ENCODE results near the gene AHR.

AHR gene

GRCh38 chr7:17305387-17306171 lies 7.1 kb downstream of the AHR start:
- no peak for DNase-seq

- no peak for DNase-seq
Measured at GRCh38 chr7:17307000-17307399, 8.5 kb downstream of the AHR start.

- DNase-seq, result no peak
Measured at GRCh38 chr7:17307558-17307957, 9.1 kb downstream of the AHR start.

GRCh38 chr7:17307969-17308648 lies 9.7 kb downstream of the AHR start:
- no peak for DNase-seq

GRCh38 chr7:17311194-17311593 lies 12.7 kb downstream of the AHR start:
- DNase-seq, result no peak

- DNase-seq, result no peak
Measured at GRCh38 chr7:17311952-17312351, 13.5 kb downstream of the AHR start.

DNA sequence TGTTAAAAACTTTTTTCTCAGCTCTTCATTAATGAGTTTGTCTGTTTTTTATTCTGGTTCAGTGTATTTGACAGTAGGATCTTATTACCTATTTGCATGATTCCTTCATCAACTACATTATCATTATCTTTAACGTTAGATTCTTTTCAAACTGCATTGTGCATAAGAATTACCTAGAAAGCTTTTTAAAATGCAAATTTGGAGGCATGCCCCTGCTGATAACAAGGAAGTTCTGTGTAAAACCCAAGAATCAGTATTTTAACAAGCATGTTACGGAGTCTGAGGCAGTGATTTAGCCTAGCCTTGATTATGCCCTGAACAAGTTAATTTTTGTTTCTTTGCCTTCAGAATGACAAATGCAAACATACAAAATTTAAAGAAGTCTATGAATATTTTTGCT lies 14.2 kb downstream of the AHR start:
- DNase-seq, result no peak

GRCh38 chr7:17313194-17313593 lies 14.7 kb downstream of the AHR start:
- DNase-seq, result no peak

GRCh38 chr7:17315974-17316373 lies 17.5 kb downstream of the AHR start:
- no peak for DNase-seq

DNA sequence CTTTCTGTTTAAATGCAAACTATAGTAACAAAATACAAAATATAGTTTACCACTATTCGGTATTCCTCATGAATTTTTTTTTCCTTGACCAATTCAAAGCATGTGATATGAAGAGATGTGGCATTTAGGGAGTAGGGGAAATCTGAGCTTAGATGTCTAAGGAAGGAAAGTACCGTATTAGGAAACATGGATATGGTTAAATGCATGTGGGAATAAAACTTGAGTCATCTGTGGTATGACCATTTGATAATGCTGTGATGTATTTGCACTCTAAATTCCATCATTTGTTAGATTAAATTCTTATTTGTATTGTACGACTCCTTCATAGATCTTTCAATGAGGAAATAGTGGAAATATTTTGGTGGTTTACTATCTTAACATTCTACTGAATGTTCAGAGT lies 19.7 kb downstream of the AHR start:
- no peak for DNase-seq

- no peak for DNase-seq
Measured at GRCh38 chr7:17319164-17320101, 21.0 kb downstream of the AHR start.

GRCh38 chr7:17320102-17320497 lies 21.6 kb downstream of the AHR start:
- DNase-seq, result no peak

DNA sequence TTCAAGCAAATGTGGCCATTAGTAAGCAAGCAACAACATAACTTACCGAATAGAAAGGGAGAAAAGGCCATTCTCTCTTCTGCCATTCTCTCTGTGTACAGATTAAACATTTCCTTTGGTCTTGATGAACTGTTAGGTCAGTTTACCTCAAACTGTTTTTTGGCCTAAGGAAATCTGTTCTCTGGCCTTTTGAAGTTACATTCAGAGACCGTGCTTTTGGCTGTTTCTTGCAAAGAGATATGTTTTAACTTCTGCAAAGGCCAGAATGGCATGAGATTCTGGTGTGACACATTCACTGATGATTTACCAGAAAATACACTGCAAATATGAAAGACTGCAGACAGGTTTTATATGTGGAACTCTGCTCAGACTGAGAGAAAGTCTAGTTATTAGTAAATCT lies 22.2 kb downstream of the AHR start:
- no peak for DNase-seq

DNA sequence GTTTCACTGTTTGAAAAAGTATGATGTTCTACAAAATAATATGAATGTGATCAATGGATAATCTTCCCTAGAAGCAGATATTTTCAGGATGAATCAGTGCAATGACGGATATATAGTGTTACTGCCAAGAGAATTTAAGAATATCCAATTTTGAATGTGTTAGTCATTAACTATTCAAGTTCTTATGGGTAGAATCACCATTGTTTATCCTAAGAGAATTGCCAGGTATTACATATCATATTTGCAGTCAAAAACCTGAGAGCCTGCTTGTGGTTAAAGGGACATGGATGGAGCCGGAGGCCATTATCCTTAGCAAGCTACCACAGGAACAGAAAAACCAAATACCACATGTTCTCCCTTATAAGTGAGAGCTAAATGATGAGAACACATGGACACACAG lies 26.9 kb downstream of the AHR start:
- no peak for DNase-seq

GRCh38 chr7:17326378-17326777 lies 27.9 kb downstream of the AHR start:
- no peak for DNase-seq

- no peak for DNase-seq
Measured at GRCh38 chr7:17328641-17329040, 30.2 kb downstream of the AHR start.

GRCh38 chr7:17329440-17329839 lies 31.0 kb downstream of the AHR start:
- no peak for DNase-seq

GRCh38 chr7:17331891-17332501 lies 33.5 kb downstream of the AHR start:
- no peak for DNase-seq

GRCh38 chr7:17333221-17333620 lies 34.8 kb downstream of the AHR start:
- DNase-seq, result no peak

DNA sequence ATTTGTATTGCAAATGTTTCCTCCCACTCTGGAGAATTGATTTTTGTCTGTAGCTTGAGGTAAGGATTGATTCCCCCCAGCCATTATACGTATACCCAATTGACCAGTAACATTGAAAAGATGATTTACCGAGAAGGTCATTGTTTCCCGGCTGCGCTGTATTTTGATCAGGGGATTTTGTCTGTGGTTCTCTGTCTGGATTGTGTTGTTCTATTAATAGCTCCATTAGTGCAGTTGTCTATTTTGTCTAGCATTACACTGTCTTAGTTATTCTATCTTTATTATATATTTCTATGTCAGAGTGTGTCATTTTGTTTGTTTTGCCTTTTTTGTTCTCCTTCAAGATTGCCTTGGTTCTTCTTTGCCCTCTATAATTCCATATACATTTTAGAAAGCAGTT lies 37.7 kb downstream of the AHR start:
- no peak for DNase-seq

DNA sequence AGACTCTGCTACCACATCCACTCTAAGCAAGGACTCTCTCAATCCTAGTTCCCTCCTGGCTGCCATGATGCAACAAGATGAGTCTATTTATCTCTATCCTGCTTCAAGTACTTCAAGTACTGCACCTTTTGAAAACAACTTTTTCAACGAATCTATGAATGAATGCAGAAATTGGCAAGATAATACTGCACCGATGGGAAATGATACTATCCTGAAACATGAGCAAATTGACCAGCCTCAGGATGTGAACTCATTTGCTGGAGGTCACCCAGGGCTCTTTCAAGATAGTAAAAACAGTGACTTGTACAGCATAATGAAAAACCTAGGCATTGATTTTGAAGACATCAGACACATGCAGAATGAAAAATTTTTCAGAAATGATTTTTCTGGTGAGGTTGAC lies 40.7 kb downstream of the AHR start:
- no peak for DNase-seq

GRCh38 chr7:17339952-17340351 lies 41.5 kb downstream of the AHR start:
- DNase-seq, result no peak

DNA sequence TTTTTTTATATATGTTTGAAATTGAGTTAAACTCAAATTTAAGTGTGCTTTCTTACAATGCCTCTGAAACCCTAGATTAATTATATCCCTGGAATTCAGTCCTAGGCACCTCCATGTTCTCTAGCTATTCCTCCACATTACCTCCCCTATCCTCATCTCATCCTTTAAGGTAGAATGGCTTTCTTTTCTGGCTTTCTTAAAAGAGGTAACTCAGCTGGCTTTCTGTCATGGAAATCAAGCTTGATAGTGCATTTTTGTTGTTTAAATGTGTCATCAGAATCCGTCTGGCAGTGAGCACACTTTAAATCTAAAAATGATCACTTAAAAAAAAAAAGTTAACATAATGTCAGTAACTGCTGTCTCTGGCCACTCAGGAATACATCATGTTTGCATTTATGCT lies 42.2 kb downstream of the AHR start:
- no peak for DNase-seq

Data from CD4-positive, alpha-beta T cell treated with Interleukin-12 subunit alpha and Interleukin-12 subunit beta, for 1 hour (primary cell).